GM23338 (cell line): ENCODE results near the gene PM20D1. TPM values are rescaled to one million over a fixed set of nuclear protein-coding genes. Genes with fewer than 3 reads are reported as not detected.

Source experiments
- ATAC-seq: fragments of 200-7000 bp; cut with Tn5 transposase; 3 replicates; pipeline ENCODE4 v1.9.1; 2020
- DNase-seq: peaks from one replicate; pipeline ENCODE4 v3.0.0-alpha.2; 2015; ENCODE audit warnings: low spot score
- H2AFZ ChIP-seq: fragments of 200-600 bp; sonication (generic); 2 replicates; pipeline ENCODE4 v1.8.0; 2016; ENCODE audit warnings: antibody characterized with exemption, mild to moderate bottlenecking, moderate library complexity
- H3F3A ChIP-seq: fragments of 200-600 bp; sonication (generic); replicated peaks from 2 replicates; pipeline ENCODE4 v1.8.0; 2017; ENCODE audit warnings: antibody characterized with exemption, mixed run types, low read depth
- H3K27ac ChIP-seq: fragments of 200-600 bp; sonication (generic); 2 replicates; pipeline ENCODE4 v1.6.1; 2016; ENCODE audit warnings: low read depth
- H3K27me3 ChIP-seq: fragments of 200-600 bp; sonication (generic); 2 replicates; pipeline ENCODE4 v1.8.0; 2016; ENCODE audit warnings: mild to moderate bottlenecking, mixed run types, moderate library complexity; ENCODE audit not compliant: insufficient read depth
- H3K36me3 ChIP-seq: fragments of 200-600 bp; sonication (generic); 2 replicates; pipeline ENCODE4 v1.8.0; 2016; ENCODE audit warnings: mild to moderate bottlenecking; ENCODE audit not compliant: insufficient read depth
- H3K4me1 ChIP-seq: fragments of 200-600 bp; sonication (generic); 2 replicates; pipeline ENCODE4 v1.8.0; 2016; ENCODE audit warnings: mild to moderate bottlenecking, moderate library complexity; ENCODE audit not compliant: insufficient read depth
- H3K4me2 ChIP-seq: fragments of 200-600 bp; sonication (generic); 2 replicates; pipeline ENCODE4 v1.7.1; 2017; ENCODE audit warnings: mixed run types
- H3K4me3 ChIP-seq: fragments of 200-600 bp; sonication (generic); 2 replicates; pipeline ENCODE4 v1.6.1; 2016; ENCODE audit warnings: mixed run types
- H3K79me2 ChIP-seq: fragments of 200-600 bp; sonication (generic); replicated peaks from 2 replicates; pipeline ENCODE4 v1.8.0; 2017; ENCODE audit warnings: mild to moderate bottlenecking; ENCODE audit not compliant: insufficient read depth
- H3K9me2 ChIP-seq: fragments of 200-600 bp; sonication (generic); 2 replicates; pipeline ENCODE4 v1.8.0; 2017; ENCODE audit not compliant: insufficient read depth
- H4K20me1 ChIP-seq: fragments of 200-600 bp; sonication (generic); replicated peaks from 2 replicates; pipeline ENCODE4 v1.8.0; 2017; ENCODE audit warnings: mild to moderate bottlenecking; ENCODE audit not compliant: insufficient read depth
- H3K27ac Mint-ChIP-seq: 2 replicates; pipeline ENCODE4 v1.8.0; 2020; ENCODE audit warnings: inconsistent platforms, mild to moderate bottlenecking, moderate library complexity, mixed read lengths
- H3K27me3 Mint-ChIP-seq: 3 replicates; pipeline ENCODE4 v1.8.0; 2022; ENCODE audit warnings: low read depth, mild to moderate bottlenecking, moderate library complexity, mixed read lengths, inconsistent platforms; ENCODE audit not compliant: insufficient read depth, poor library complexity
- H3K36me3 Mint-ChIP-seq: 3 replicates; pipeline ENCODE4 v1.8.0; 2021; ENCODE audit warnings: low read depth, mild to moderate bottlenecking, inconsistent platforms, moderate library complexity, mixed read lengths
- H3K4me1 Mint-ChIP-seq: 3 replicates; pipeline ENCODE4 v1.8.0; 2020; ENCODE audit warnings: mild to moderate bottlenecking, inconsistent platforms, mixed read lengths
- H3K4me3 Mint-ChIP-seq: 3 replicates; pipeline ENCODE4 v1.8.0; 2021; ENCODE audit warnings: moderate library complexity, mild to moderate bottlenecking, inconsistent platforms, mixed read lengths
- H3K9me3 Mint-ChIP-seq: 3 replicates; pipeline ENCODE4 v1.8.0; 2020; ENCODE audit warnings: moderate library complexity, mild to moderate bottlenecking, inconsistent platforms, mixed read lengths
- CREB1 ChIP-seq: fragments of 250-450 bp; sonication (Bioruptor Pico); IDR thresholded peaks from 2 replicates; pipeline ENCODE4 v1.5.0; 2020; ENCODE audit warnings: low read depth, mild to moderate bottlenecking, moderate library complexity
- CTCF ChIP-seq, 2 experiments: fragments of 200-600 bp in 1 of 2; sonication (generic) in 1 of 2; conservative IDR thresholded peaks; 2 replicates each; pipeline versions ENCODE4 v1.5.1 to v1.6.1; 2016 to 2017; ENCODE audit warnings: antibody characterized with exemption in 2 of 2, low read depth in 2 of 2, mild to moderate bottlenecking in 2 of 2, moderate library complexity in 1 of 2
- ETS1 ChIP-seq: IDR thresholded peaks from 2 replicates; pipeline ENCODE4 v1.6.1; 2016; ENCODE audit warnings: antibody characterized with exemption
- EZH2 ChIP-seq: fragments of 200-600 bp; sonication (generic); IDR thresholded peaks from one replicate; pipeline ENCODE4 v1.8.0; 2017; ENCODE audit warnings: antibody characterized with exemption, mild to moderate bottlenecking, low read depth; ENCODE audit not compliant: unreplicated experiment
- EZH2phosphoT487 ChIP-seq: fragments of 200-600 bp; sonication (generic); IDR thresholded peaks from one replicate; pipeline ENCODE4 v1.8.1; 2018; ENCODE audit warnings: antibody characterized with exemption; ENCODE audit not compliant: unreplicated experiment
- JUNB ChIP-seq: IDR thresholded peaks from one replicate; pipeline ENCODE4 v1.6.1; 2016; ENCODE audit warnings: antibody characterized with exemption; ENCODE audit not compliant: unreplicated experiment
- NANOG ChIP-seq: IDR thresholded peaks from 2 replicates; pipeline ENCODE4 v1.6.1; 2016; ENCODE audit warnings: antibody characterized with exemption, borderline replicate concordance
- POLR2AphosphoS5 ChIP-seq: IDR thresholded peaks from 2 replicates; pipeline ENCODE4 v1.6.1; 2016; ENCODE audit warnings: antibody characterized with exemption, low read depth
- REST ChIP-seq: IDR thresholded peaks from one replicate; pipeline ENCODE4 v1.6.1; 2018; ENCODE audit warnings: antibody characterized with exemption; ENCODE audit not compliant: unreplicated experiment
- STAT1 ChIP-seq: IDR thresholded peaks from one replicate; pipeline ENCODE4 v1.6.1; 2016; ENCODE audit warnings: antibody characterized with exemption; ENCODE audit not compliant: unreplicated experiment
- ZNF114 ChIP-seq: fragments of 250-450 bp; sonication (Bioruptor Pico); IDR thresholded peaks from 2 replicates; pipeline ENCODE4 v1.5.0; 2020; ENCODE audit warnings: mild to moderate bottlenecking, moderate library complexity
- ZNF331 ChIP-seq: fragments of 250-450 bp; sonication (Bioruptor Pico); IDR thresholded peaks from 2 replicates; pipeline ENCODE4 v1.5.0; 2020; ENCODE audit warnings: low read depth, mild to moderate bottlenecking, moderate library complexity
- ZNF462 ChIP-seq: fragments of 250-450 bp; sonication (Bioruptor Pico); IDR thresholded peaks from 2 replicates; pipeline ENCODE4 v1.5.0; 2020; ENCODE audit warnings: mild to moderate bottlenecking, moderate library complexity
- polyA plus RNA-seq: library from polyadenylated mRNA; unstranded; fragments of >200 nt; fragmentation: Nextera tagmentation; extraction: Ambion mirVana; gene quantifications from 2 replicates; pipeline ENCODE4 v1.2.1, GENCODE V29; 2016
- total RNA-seq: library from RNA; depleted of rRNA; stranded (reverse); fragments of >200 nt; shearing (Covaris generic); gene quantifications from 2 replicates; pipeline ENCODE4 v1.2.3, GENCODE V29; 2014

PM20D1 gene
- total and polyA plus RNA-seq, 2 experiments from 2014 or later: 0.10 TPM; not detected in 1

GRCh38 chr1:205883792-205884191 is 33.9 kb upstream of the PM20D1 start:
- H3F3A ChIP-seq: no peaks in the 10 kb centered on the region
- no peak overlapping the region for H3K4me3 ChIP-seq
- H3K36me3 ChIP-seq: no peaks in the 10 kb centered on the region
- Mint-ChIP-seq H3K36me3 (no peaks in the 10 kb centered on the region), H3K27me3 (no peaks in the 10 kb centered on the region), H3K27ac (no peak overlapping the region), H3K4me3 (no peak overlapping the region), H3K4me1 (no peaks in the 10 kb centered on the region), H3K9me3 (peaks cover under 1% of the 10 kb centered on the region; the same call in 1 of the 3 replicates)
- TF ChIP-seq EZH2phosphoT487 (no peak), ZNF462 (CRISPR knock-in tag) (no peak), CREB1 (CRISPR knock-in tag) (no peak), JUNB (no peak), NANOG (no peak), ZNF331 (CRISPR knock-in tag) (no peak), STAT1 (no peak), POLR2AphosphoS5 (no peak), REST (no peak), EZH2 (no peak), ETS1 (no peak), CTCF (conservative IDR thresholded peaks at IDR 0.05; ENCODE audit: low read depth in 2 of 2) (no peak), ZNF114 (CRISPR knock-in tag) (no peak)
- no peaks in the 10 kb centered on the region for H3K4me1 ChIP-seq
- ATAC-seq: no peak
- H3K27me3 ChIP-seq: no peaks in the 10 kb centered on the region
- DNase-seq: no peak
- H3K9me2 ChIP-seq: no peaks in the 10 kb centered on the region
- no peak overlapping the region for H2AFZ ChIP-seq
- no peaks in the 10 kb centered on the region for H3K79me2 ChIP-seq
- no peak overlapping the region for H3K4me2 ChIP-seq
- no peaks in the 10 kb centered on the region for H4K20me1 ChIP-seq
- no peak overlapping the region for H3K27ac ChIP-seq
